HepG2 (cell line): ENCODE results near the gene NFYC. TPM values are rescaled to one million over a fixed set of nuclear protein-coding genes. Genes with fewer than 3 reads are reported as not detected.

Experiments
- ATAC-seq: fragments of 200-7000 bp; cut with Tn5 transposase; 3 replicates; pipeline ENCODE4 v1.9.1; 2020; ENCODE audit warnings: mild to moderate bottlenecking, moderate library complexity
- BruUV-seq: library from RNA; stranded (reverse); fragments of 400-500 nt; replicated peaks from 2 replicates; lab custom pipeline; 2021; lab: Mats Ljungman, UMichigan
- CTCF ChIA-PET: fragments of 300-600 bp; formaldehyde crosslinking; extraction: SDS; loops from one replicate; lab custom pipeline; 2021; ENCODE audit warnings: low total read pairs, inconsistent platforms, low intra/inter-chr PET ratio; lab: Yijun Ruan, JAX
- POLR2A ChIA-PET: fragments of 350-600 bp; sonication (Branson Sonifier 250); formaldehyde crosslinking; loops from one replicate; lab custom pipeline; 2020; ENCODE audit warnings: antibody characterized with exemption, inconsistent platforms; lab: Yijun Ruan, JAX
- DNase-seq: peaks from one replicate; pipeline ENCODE4 v3.0.0-alpha.2; 2015; ENCODE audit warnings: low spot score
- FAIRE-seq: peaks from 3 replicates; lab custom pipeline; 2011; peaks lifted over from hg19 to GRCh38; lab: Jason Lieb, UNC
- H2AFZ ChIP-seq: one replicate; pipeline ENCODE4 v1.6.1; 2011; ENCODE audit warnings: low read length, inconsistent platforms
- H3K27ac ChIP-seq: fragments of 300-600 bp; 3 replicates; pipeline ENCODE4 v1.8.0; 2011; ENCODE audit warnings: mixed run types, mild to moderate bottlenecking, mixed read lengths, low read length, inconsistent platforms; ENCODE audit not compliant: insufficient read depth; ENCODE audit errors: extremely low read length
- H3K27me3 ChIP-seq, 2 experiments: fragments of 200-600 bp in 1 of 2; 2 replicates in 1 of 2; 3 replicates in 1 of 2; pipeline versions ENCODE4 v1.6.0 to v1.8.0; 2011; ENCODE audit warnings: low read length in 2 of 2, mild to moderate bottlenecking in 2 of 2, moderate library complexity in 2 of 2, inconsistent platforms in 1 of 2; ENCODE audit not compliant: insufficient read depth in 2 of 2, control insufficient read depth in 1 of 2
- H3K36me3 ChIP-seq, 2 experiments: fragments of 200-600 bp in 1 of 2; replicated peaks in 1 of 2; 2 replicates in 1 of 2; 3 replicates in 1 of 2; pipeline versions ENCODE4 v1.5.1 to v1.8.0; 2011; ENCODE audit warnings: low read length in 2 of 2, inconsistent platforms in 1 of 2; ENCODE audit not compliant: insufficient read depth in 2 of 2, control insufficient read depth in 1 of 2
- H3K4me1 ChIP-seq: 2 replicates; pipeline ENCODE4 v1.5.1; 2012; ENCODE audit warnings: low read length, inconsistent platforms; ENCODE audit not compliant: insufficient read depth
- H3K4me2 ChIP-seq: 2 replicates; pipeline ENCODE4 v1.6.0; 2011; ENCODE audit warnings: low read depth, low read length, inconsistent platforms
- H3K4me3 ChIP-seq, 3 experiments: fragments of 200-600 bp in 1 of 3; sonication (generic), shearing (Covaris generic) in 1 of 3; replicated peaks in 1 of 3; 2 replicates each; pipeline ENCODE4 v1.5.1; 2011 to 2016; ENCODE audit warnings: low read length in 3 of 3, inconsistent platforms in 2 of 3, low read depth in 2 of 3, mild to moderate bottlenecking in 2 of 3, control low read depth in 1 of 3, mixed read lengths in 1 of 3; ENCODE audit not compliant: insufficient read depth in 1 of 3
- H3K79me2 ChIP-seq: one replicate; pipeline ENCODE4 v1.6.1; 2011; ENCODE audit warnings: low read length, inconsistent platforms; ENCODE audit not compliant: insufficient read depth
- H3K9ac ChIP-seq: 2 replicates; pipeline ENCODE4 v1.6.0; 2011; ENCODE audit warnings: mild to moderate bottlenecking, low read depth, low read length, inconsistent platforms; ENCODE audit not compliant: insufficient read depth
- H3K9me3 ChIP-seq: 2 replicates; pipeline ENCODE4 v1.5.1; 2012; ENCODE audit warnings: mild to moderate bottlenecking, low read length
- H4K20me1 ChIP-seq: 2 replicates; pipeline ENCODE4 v1.6.0; 2011; ENCODE audit warnings: inconsistent platforms, mild to moderate bottlenecking, low read length, moderate library complexity; ENCODE audit not compliant: insufficient read depth
- CREB1 ChIP-seq, 2 experiments: fragments of 450-650 bp in 1 of 2; IDR thresholded peaks; 2 replicates each; pipeline ENCODE4 v1.6.1; 2016 to 2017; ENCODE audit warnings: control low read depth in 1 of 2, mild to moderate bottlenecking in 1 of 2, missing compliant biosample characterization in 1 of 2, missing genetic modification characterization in 1 of 2
- ELF1 ChIP-seq: sonication (generic); formaldehyde crosslinking; IDR thresholded peaks from 2 replicates; pipeline ENCODE4 v1.4.0; 2020; ENCODE audit warnings: missing genetic modification reagents
- GATAD2A ChIP-seq: IDR thresholded peaks from 2 replicates; pipeline ENCODE4 v1.6.1; 2016
- IRF2 ChIP-seq: IDR thresholded peaks from 2 replicates; pipeline ENCODE4 v1.6.1; 2018; ENCODE audit warnings: missing genetic modification reagents, missing compliant biosample characterization
- NCOA2 ChIP-seq: sonication (generic); formaldehyde crosslinking; IDR thresholded peaks from 2 replicates; pipeline ENCODE4 v1.8.0; 2022; ENCODE audit warnings: inconsistent platforms
- RXRB ChIP-seq: IDR thresholded peaks from 2 replicates; pipeline ENCODE4 v1.6.1; 2016; ENCODE audit warnings: borderline replicate concordance, missing genetic modification reagents, missing compliant biosample characterization
- STAG1 ChIP-seq: sonication (generic); formaldehyde crosslinking; IDR thresholded peaks from 2 replicates; pipeline ENCODE4 v1.4.0; 2020; ENCODE audit warnings: missing genetic modification reagents
- TEAD3 ChIP-seq: optimal IDR thresholded peaks from 2 replicates; pipeline ENCODE3; 2016; ENCODE audit warnings: borderline replicate concordance
- THRA ChIP-seq: sonication (generic); formaldehyde crosslinking; IDR thresholded peaks from 2 replicates; pipeline ENCODE4 v1.4.0; 2020; ENCODE audit warnings: missing genetic modification reagents, borderline replicate concordance
- XRCC5 ChIP-seq: fragments of 200-400 bp; formaldehyde crosslinking; optimal IDR thresholded peaks from 2 replicates; pipeline ENCODE3; 2017; ENCODE audit warnings: mild to moderate bottlenecking, low read length
- ZFP82 ChIP-seq: sonication (generic); formaldehyde crosslinking; IDR thresholded peaks from 2 replicates; pipeline ENCODE4 v1.5.1; 2020; ENCODE audit warnings: mild to moderate bottlenecking, missing genetic modification reagents, borderline replicate concordance
- ZNF12 ChIP-seq: sonication (generic); formaldehyde crosslinking; IDR thresholded peaks from 2 replicates; pipeline ENCODE4 v1.5.0; 2020; ENCODE audit warnings: missing genetic modification reagents
- ZNF580 ChIP-seq: IDR thresholded peaks from 2 replicates; pipeline ENCODE4 v1.6.1; 2016; ENCODE audit warnings: low read depth, borderline replicate concordance
- ZNF589 ChIP-seq: sonication (generic); formaldehyde crosslinking; conservative IDR thresholded peaks from 2 replicates; pipeline ENCODE4 v1.8.0; 2022; ENCODE audit warnings: mild to moderate bottlenecking, moderate library complexity, missing genetic modification reagents
- ZNF775 ChIP-seq: sonication (generic); formaldehyde crosslinking; IDR thresholded peaks from 2 replicates; pipeline ENCODE4 v1.4.0; 2020; ENCODE audit warnings: missing genetic modification reagents, mild to moderate bottlenecking, moderate library complexity, borderline replicate concordance
- WGBS: methylation state at CpG from one replicate; pipeline ENCODE4 v1.1.6; 2017; ENCODE audit warnings: low lambda C conversion rate; 5-methylcytosine and 5-hydroxymethylcytosine counted together
- in situ Hi-C: cut with HindIII; loops from 2 replicates; pipeline ENCODE4 v1.10.0; 2017; ENCODE audit warnings: low pct_unique_long_range_greater_than_20kb; ENCODE audit not compliant: extremely low pct_ligation_motif_present
- intact Hi-C: fragments of 100-400 bp; cut with micrococcal nuclease; formaldehyde crosslinking; loops from one replicate; pipeline ENCODE4 v1.10.0; 2022; ENCODE audit not compliant: unreplicated experiment
- polyA plus RNA-seq, 8 experiments: library from polyadenylated mRNA; depleted of rRNA in 3 of 8; stranded (reverse) in 7 of 8; unstranded in 1 of 8; fragments of >200 nt; fragmentation: Illumina TruSeq in 4 of 8; extraction: Trizol in 4 of 8; gene quantifications; 2 replicates each; pipeline versions ENCODE4 v1.2.1 to v1.2.3, GENCODE V29; 2011 to 2016; ENCODE audit warnings: low read depth in 4 of 8, missing spikeins in 1 of 8, mixed read lengths in 1 of 8; ENCODE audit not compliant: insufficient read depth in 1 of 8
- total RNA-seq, 5 experiments: library from RNA; depleted of rRNA; stranded (reverse); fragments of >200 nt; fragmentation: Illumina TruSeq; extraction: Trizol; gene quantifications; 2 replicates each; pipeline ENCODE4 v1.2.3, GENCODE V29; 2016; ENCODE audit warnings: low read depth in 1 of 5
- TF ChIP-seq, protein P1 (sequence below): IDR thresholded peaks from 2 replicates; pipeline ENCODE4 v1.6.1; 2016; ENCODE audit warnings: missing genetic modification reagents, missing compliant biosample characterization
- TF ChIP-seq, protein P2 (sequence below): sonication (generic); formaldehyde crosslinking; IDR thresholded peaks from 2 replicates; pipeline ENCODE4 v1.9.0; 2021; ENCODE audit warnings: missing genetic modification reagents, mild to moderate bottlenecking, borderline replicate concordance

NFYC gene
- total and polyA plus RNA-seq, 2 of the 13 experiments (the other 11 are each of a cell fraction or from before 2014, with no cell fraction given) = 33.9 to 73.7 TPM

GRCh38 chr1:40665335-40666171 is 26.0 kb upstream of the NFYC start, which contains the start of gene RIMS3 (continued):
- TF ChIP-seq, protein P1, sequence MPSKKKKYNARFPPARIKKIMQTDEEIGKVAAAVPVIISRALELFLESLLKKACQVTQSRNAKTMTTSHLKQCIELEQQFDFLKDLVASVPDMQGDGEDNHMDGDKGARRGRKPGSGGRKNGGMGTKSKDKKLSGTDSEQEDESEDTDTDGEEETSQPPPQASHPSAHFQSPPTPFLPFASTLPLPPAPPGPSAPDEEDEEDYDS = no peak
- no peak for TF ChIP-seq CREB1 (IDR thresholded peaks at IDR 0.05)
- no peak for TF ChIP-seq CREB1 (CRISPR knock-in tag; IDR thresholded peaks at IDR 0.05)
- TF ChIP-seq ZFP82 (CRISPR knock-in tag) = 0 out of 2 replicates have a peak, but pooled peaks have one; percentile 16
- TF ChIP-seq, all 625 proteins: peak for 37

GRCh38 chr1:40668769-40669525 is 22.6 kb upstream of the NFYC start:
- CTCF ChIA-PET = interaction anchor here (1.1 to 3.7 kb wide), 3 partner anchors 38 to 57 kb away, joined by 3 to 25 read pairs (median 17); no protein-coding TSS in a partner anchor
- no peaks in the 10 kb centered on the region; a peak in 2 of 5 replicates for H3K27me3 ChIP-seq
- intact Hi-C loops (loop anchor here (1.0 to 5.0 kb wide), 2 partner anchors 39 to 57 kb away; no protein-coding TSS in a partner anchor), in situ Hi-C loops (loop anchor here (10.0 kb wide), 1 partner anchor 54 kb away; no protein-coding TSS in a partner anchor)
- POLR2A ChIA-PET = interaction anchor here (1.0 to 1.4 kb wide), 2 partner anchors 22 to 79 kb away, joined by 3 to 7 read pairs; partner anchors contain the start of gene NFYC
- no peak overlapping the region for H2AFZ ChIP-seq
- WGBS = 21% methylated on average over 10 of the region's 21 CpGs
- ATAC-seq (peak; percentile 51), DNase-seq (peak; percentile 44), FAIRE-seq (peak; percentile 15)
- peaks cover 25% of the 10 kb centered on the region for H3K4me1 ChIP-seq
- H3K36me3 ChIP-seq = no peaks in the 10 kb centered on the region
- no peak overlapping the region for H3K9ac ChIP-seq
- BruUV-seq = no TSS peak
- no peak overlapping the region for H3K27ac ChIP-seq
- peak overlapping the region in 2 of 3 experiments; percentile 32 to 53; a peak in 3 of 6 replicates for H3K4me3 ChIP-seq
- H3K4me2 ChIP-seq = peak overlapping the region; percentile 70
- no peaks in the 10 kb centered on the region for H3K9me3 ChIP-seq
- H3K79me2 ChIP-seq = no peaks in the 10 kb centered on the region
- H4K20me1 ChIP-seq = no peaks in the 10 kb centered on the region
- peak; percentile 48; the same call in 1 of the 2 replicates for TF ChIP-seq ZNF580 (CRISPR knock-in tag)
- TF ChIP-seq NCOA2 (CRISPR knock-in tag) = 0 out of 2 replicates have a peak, but pooled peaks have one; percentile 25
- peak; percentile 48 for TF ChIP-seq XRCC5
- no peak for TF ChIP-seq ZNF775 (CRISPR knock-in tag)
- TF ChIP-seq, protein P2, sequence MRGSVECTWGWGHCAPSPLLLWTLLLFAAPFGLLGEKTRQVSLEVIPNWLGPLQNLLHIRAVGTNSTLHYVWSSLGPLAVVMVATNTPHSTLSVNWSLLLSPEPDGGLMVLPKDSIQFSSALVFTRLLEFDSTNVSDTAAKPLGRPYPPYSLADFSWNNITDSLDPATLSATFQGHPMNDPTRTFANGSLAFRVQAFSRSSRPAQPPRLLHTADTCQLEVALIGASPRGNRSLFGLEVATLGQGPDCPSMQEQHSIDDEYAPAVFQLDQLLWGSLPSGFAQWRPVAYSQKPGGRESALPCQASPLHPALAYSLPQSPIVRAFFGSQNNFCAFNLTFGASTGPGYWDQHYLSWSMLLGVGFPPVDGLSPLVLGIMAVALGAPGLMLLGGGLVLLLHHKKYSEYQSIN (CRISPR knock-in tag) = no peak
- TF ChIP-seq STAG1 (CRISPR knock-in tag) = peak; percentile 80
- no peak for TF ChIP-seq ZNF12
- TF ChIP-seq ZNF589 = no peak
- 0 out of 2 replicates have a peak, but pooled peaks have one; percentile 33 for TF ChIP-seq IRF2 (CRISPR knock-in tag)
- TF ChIP-seq TEAD3 (CRISPR knock-in tag) = peak; percentile 50
- TF ChIP-seq THRA (CRISPR knock-in tag) = 0 out of 2 replicates have a peak, but pooled peaks have one; percentile 14
- peak; percentile 16; the same call in 1 of the 2 replicates for TF ChIP-seq ELF1
- peak; percentile 11; the same call in 1 of the 2 replicates for TF ChIP-seq RXRB (CRISPR knock-in tag)
- peak; percentile 47; the same call in 1 of the 2 replicates for TF ChIP-seq GATAD2A (CRISPR knock-in tag)
